Measurements from ENCODE around the gene INAFM2.

INAFM2 gene

GRCh38 chr15:40330368-40330836 lies 6.9 kb downstream of the INAFM2 start:
- peak; percentile 31 for DNase-seq

GRCh38 chr15:40331026-40331425 lies 7.5 kb downstream of the INAFM2 start:
- DNase-seq, result no peak

DNA sequence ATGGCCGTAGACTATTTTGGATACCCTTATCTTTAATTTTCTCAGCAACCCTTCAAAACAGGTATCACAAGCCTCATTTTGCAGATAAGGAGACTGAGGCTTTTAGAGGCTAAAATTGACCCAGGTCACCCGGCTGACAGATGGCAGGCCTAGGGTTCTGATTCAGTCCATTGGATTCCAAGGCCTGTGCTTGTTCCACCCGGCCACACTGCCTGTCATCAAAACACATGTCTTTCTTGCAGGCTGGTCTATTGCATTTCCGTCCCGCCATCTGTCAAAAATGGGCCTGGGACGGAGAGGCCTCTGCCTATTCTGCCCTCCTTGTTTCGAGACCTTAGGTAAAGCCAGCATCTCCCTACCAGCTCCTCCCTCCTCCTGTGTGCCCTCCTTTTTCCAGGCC lies 8.1 kb downstream of the INAFM2 start:
- no peak for DNase-seq

GRCh38 chr15:40332113-40332781 lies 8.8 kb downstream of the INAFM2 start:
- DNase-seq, result no peak

DNA sequence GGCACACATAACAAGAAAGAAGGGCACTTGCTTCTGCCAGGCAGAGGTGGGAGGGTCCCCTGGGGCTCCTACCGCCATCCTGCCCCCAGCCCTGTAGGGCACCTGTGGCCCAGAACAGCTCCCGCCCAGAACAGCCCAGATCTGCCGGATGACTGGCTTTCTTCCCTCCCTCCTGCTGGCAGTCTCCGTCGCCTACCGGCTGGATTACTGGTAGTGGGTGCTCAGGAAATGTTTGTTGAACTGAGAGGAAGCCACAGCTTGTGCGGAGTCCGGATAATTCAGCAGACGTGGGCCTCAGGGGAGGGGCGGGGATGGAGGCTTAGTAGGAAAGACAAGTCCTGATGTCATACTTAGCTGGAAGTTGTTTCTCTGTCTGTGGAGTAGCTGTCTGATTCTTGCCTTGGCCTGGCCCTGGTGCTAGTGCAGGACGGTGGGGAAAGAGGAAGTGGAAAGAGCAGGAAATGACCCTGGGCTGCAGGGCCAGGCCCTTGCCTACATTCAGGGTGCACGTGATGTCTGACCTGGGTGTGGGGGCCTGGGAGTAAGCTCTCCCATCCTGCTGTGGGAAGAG lies 10.5 kb downstream of the INAFM2 start:
- DNase-seq, result peak; percentile 92

DNA sequence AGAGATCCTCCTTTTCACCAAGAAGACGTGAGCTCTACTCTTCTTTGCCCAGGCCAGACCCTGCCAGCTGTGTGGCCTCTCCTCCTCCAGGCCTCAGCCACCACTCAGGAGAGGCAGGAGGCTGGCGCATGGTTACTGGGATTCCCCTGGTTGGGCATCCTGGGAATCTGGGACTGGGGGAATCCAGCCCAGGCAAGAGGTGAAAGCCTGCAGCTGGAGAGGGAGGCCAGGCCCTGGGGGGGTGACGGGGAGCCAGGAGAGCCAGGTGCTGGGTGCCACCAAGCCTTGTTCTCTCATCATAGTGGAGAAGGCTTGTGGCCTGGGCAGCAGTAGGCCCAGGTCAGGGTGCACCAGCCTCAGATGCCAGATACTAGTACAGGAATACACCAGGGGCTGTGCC lies 11.0 kb downstream of the INAFM2 start:
- DNase-seq, result no peak

GRCh38 chr15:40334941-40335795 lies 11.7 kb downstream of the INAFM2 start:
- no peak for DNase-seq

DNA sequence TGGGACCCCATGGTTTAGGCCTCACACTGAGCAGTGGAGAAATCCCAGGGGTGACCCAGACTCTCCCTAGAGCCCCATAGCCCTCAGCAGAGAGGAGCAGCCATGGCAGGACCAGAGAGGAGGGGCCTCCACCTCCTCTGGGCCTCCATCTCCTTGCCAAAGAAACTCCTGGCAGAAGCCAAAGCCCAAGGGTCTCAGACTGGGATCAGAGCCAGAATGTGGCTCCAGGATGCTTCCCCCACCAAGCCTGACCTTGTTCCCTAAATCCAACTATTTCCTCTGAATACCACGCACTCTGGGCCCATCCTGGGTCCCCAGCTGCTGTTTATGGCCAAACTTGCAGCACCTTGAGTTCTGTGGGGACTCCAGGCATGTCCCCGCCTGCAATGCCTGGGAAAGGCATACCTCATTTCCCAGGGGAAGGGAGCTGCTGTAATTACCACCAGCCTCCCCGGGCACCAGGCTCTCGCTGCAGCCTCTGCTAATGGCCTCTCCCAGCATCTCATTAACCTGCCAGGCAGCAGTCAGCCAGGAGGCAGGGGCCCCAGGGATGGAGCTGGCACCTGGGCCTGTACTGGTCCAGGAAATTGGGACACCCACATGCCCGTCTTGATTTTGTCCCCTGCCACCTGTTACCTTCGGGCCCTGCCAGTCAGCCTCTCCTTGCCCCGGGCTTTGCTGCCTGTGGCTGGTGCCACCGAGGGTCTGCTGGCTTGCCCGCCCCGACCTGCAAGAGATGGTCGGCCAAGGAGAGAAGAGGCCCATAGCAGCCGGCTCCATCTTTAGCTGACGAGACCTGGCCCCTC lies 12.6 kb downstream of the INAFM2 start:
- DNase-seq, result peak; percentile 97

- no peak for DNase-seq
Measured at GRCh38 chr15:40336744-40337122, 13.2 kb downstream of the INAFM2 start.

DNA sequence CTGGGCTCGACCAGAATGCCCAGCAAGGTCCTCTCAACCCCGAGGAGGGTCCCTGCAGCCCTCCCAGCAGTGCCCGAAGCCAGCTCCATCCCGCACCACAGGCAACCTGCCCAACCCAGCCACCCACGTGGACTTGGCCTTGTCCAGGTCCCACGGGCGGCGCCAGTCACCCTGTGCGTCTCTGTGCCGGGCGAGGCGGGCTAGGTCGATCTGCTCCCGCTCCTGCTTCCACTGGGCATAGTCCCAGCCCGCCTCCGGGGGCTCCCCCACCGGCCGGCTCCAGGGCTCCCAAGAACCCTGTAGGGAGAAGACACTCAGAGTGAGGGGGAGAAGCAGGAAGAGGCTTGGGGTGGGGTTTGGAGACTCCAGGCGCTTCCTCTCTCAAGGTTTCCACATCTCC lies 14.1 kb downstream of the INAFM2 start:
- DNase-seq, result no peak

- DNase-seq, result peak; percentile 68
Measured at GRCh38 chr15:40338041-40338657, 14.7 kb downstream of the INAFM2 start.

- no peak for DNase-seq
Measured at GRCh38 chr15:40338921-40339620, 15.6 kb downstream of the INAFM2 start.

DNA sequence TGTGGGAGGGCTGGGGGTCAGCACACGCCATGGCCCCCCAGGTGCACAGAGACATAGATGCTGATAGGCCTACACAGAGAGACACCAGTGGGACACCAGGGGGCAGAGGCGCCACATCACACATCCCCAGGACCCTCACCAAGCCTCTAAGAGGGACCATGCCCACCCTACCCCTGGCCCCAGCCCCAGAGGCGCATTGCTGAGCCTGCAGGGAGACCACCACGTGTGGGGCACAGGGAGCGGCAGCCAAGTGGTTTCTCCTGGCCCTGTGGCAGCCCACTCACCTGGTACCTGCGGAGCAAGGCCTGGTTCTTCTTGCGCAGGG lies 16.1 kb downstream of the INAFM2 start:
- no peak for DNase-seq

GRCh38 chr15:40340038-40340739 lies 16.7 kb downstream of the INAFM2 start:
- DNase-seq, result peak; percentile 77

- DNase-seq, result peak; percentile 93
Measured at GRCh38 chr15:40340740-40341400, 17.4 kb downstream of the INAFM2 start, which contains the start of gene CCDC9B. TSS of gene CCDC9B (minus strand) at chr15:40340939. CDS start at chr15:40340819, 120 bp downstream.

- DNase-seq, result no peak
Measured at GRCh38 chr15:40342416-40343320, 19.2 kb downstream of the INAFM2 start.

DNA sequence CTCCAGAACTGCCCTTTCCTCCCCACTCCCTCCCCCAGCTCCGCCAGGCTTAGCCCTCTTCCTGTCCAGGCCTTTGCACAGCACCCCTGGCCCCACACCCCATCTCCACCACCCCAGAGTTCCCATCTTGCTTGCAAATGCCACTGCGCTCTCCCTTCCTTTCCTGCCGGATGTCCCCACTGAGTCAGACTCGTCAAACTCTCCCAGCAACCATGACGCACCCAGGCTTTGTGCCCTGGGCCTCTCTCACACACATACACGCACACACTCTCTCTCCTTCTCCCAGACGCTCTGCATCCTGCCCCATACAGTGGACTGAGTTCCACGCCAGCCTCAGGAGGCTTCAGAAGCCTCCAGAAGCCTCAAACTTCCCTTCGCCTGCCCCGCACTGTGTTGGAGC lies 20.0 kb downstream of the INAFM2 start:
- no peak for DNase-seq

GRCh38 chr15:40344217-40344616 lies 20.7 kb downstream of the INAFM2 start:
- no peak for DNase-seq

DNA sequence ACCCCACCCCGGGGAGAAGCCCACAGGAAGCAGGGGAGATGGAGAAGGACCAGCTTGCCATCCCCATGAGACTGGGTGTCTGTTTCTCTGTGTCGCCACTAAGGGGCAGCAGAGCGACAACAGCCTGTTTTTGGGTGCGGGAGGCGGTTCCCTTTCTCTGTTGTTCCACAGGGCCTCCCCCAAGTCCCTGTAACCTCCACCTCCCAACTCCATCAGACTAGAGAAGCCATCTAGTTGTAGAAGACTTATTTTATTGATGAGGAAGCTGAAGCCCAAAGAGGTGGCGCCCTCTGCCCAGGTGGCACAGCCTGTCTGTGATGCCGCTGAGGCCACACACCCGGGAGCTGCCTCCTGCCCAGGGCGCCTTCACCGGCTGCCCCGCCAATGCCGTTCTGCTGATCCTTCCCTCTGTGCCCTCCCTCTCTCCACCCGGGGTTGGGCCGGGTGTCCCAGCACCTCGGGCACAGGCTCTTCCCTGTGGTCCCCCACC lies 21.2 kb downstream of the INAFM2 start:
- DNase-seq, result peak; percentile 69

Measured in NCI-H2171 treated with DMSO at 0.1 percent for 48 hours (cell line).